ENCODE measurements around the gene GRIFIN.
A peak's percentile ranks its signal among the peaks of the same experiment; 100 is the strongest.

Gene GRIFIN

DNA sequence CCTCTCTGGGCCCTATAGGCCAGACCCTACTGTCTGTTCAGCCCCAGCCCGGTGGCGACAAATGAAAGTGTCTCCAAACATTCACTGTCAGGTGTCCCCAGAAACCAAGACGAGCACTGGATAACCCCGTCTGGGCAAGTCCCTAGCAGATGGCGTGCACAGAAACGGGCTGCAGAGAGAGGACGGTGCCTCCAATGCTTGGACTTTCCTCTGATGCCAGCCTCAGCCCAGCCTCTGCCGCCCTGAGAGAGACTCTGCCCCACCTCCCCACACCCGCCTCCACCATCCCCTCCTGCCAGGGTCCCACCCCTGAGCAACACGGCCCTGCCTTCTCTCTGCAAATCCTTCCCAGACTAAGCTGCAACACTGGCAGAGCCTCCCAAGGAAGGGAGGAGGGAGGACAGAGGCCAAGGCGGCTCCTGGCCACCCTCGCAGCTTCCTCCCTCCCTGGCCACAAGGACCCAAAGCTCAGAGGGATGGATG lies 36.0 kb upstream of the GRIFIN start:
- no peak for DNase-seq

DNA sequence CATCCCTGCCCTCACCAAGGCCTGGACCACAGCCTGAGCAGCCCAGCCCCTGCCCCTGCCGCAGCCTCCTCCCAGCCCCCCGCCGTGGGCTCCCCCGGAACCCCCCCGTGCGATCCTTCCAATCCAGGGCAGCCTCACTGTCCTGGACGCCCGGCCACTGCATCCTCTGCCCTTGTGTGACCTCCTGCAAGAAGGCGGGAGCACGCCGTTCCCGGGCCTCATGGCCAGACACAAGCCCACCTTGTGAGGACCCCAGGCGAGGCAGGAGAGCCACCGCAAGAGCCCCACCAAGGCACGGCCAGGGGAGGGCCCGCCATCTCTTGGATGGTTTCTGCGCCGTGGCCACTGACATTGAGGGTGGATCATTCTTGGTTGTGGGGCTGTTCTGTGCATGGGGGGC lies 35.6 kb upstream of the GRIFIN start:
- DNase-seq: no peak

DNA sequence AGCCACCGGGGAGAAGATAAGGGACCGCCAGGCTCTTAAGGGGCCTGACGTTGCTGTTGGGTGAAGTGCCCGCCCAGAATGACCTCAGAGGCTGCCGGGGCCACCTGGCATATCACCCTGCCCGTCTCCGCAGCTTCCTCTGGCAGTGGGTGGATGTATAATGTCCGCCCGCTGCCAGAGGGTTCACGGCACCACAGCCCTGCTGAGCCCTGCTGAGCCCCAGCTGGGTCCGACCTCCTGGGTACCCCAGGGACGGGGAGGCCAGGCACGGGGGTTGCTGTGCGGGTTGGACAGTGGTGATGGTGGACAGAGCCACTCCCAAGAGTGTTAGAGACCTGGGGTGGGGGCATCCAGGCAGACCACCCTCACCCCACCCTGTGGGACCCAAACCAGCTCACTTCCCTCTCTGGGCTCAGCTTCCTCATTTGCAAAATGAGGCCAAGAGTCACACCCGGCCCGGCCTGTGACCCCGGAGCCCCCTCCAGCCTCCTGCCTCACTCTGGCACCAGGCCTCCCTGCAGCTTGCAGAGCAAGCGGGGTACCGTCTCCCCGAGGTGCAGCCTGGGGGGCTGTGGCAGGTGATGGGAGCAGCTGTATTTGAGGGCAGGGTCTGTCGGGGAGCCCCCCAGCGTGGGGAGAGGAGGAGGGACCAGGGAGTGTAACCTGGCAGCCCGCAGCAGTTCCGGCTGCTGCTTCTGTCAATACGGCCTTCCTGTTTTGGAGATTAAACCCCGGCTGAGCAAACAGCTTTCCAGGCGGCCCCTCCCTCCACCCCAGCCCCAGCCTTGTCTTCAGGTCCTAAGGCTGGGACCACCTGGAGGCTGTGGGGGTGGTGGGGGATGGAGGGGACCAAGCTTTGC lies 34.9 kb upstream of the GRIFIN start:
- no peak for DNase-seq

DNA sequence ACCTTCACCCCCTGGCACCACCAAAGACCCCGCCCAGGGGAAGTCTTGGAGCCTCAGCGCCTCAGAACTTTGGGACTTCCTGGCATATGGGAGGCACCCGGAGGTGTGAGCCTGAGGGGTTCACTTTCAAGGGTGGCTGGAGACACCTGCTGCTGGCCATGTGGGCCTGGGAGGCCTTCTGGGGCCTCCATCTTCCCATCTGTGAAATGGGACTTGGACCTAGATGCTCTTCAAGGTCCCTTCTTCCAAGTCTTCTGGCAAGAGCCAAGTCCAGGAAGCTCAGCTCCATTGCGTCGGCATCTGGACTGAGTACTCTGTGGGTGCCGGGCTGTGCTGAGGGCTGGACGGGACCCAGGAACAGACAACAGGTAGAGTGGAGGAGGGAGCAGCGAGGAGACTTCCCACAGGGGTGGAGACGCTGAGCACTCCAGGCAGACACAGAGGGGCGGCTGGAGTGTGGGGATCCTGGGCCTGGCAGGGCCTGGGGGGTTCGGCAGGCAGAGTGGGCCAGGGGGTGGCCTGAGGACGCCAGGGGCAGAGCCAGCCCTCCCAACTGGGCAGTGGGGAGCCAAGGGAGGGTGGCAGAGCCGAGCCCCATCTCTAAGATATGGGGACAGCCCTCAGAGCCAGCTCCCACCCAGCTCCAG lies 34.1 kb upstream of the GRIFIN start:
- no peak for DNase-seq

DNA sequence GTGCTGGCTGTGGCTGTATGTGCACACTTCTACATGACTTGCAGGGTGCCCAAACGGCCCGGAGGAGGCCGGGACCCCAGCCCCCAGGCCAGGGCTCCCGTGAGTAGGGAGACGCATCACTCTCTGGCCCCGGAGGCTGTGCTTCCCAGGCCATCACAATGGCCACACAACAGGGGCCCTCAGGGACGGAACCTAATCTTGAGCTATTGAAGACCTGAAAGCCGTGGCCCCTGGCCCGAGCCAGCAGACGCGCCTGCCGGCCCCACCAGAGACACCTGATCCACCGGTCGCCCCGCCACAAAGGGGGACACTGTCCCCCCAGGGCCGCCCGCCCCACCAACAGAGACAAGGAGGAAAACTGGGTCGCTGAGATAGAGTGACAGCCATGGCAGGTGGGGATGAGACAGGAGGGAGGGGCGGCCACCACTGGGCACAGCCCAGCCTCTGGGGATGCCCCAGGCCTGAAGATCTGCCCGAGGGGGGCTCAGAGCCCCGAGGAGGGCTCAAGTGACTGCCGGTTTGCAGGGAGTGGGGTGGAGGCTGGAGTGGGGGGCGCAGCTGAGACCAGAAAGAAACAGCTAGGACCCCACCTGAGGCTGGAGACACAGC lies 33.2 kb upstream of the GRIFIN start:
- DNase-seq: no peak

DNA sequence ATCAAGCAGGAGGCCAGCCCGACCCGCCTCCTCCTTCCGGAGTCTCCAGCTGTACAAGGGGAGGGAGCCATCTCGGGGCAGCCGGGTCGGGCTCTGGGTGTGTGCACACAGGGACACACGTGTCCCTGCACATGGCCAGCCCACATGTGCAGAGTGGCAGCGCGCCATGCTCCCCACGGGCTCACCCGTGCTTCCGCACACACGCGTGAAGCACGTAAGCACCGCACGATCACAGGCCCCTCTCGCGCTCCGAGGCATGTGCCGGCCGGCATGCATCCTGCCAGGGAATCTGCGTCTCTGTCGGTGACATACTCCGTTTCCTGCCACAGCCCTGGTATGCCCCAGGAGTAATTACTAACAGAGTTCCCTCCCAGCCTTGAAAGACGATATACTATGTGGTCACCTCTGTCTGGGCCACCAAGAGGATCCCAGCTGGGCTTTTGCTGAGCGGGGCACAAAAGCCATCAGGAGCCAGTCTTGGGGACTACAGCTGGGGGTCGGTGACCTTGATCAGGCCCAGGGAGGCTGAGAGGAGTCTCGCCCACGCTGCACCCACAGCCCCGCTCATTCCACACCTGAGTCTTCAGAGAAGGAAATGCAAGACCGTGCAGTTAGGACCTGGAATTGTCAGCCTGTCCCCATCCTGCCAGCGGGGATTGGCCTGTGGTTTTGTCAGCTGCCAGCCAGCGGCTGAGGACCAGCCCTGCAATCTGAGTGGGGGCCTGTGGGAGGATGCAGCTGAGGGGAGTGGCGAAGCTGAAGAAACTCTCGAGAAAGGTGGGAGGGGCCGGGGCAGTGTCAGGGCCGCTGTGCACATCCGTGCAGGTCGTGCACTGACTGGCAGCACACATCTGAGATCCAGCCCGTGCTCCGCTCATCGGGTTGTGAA lies 32.4 kb upstream of the GRIFIN start:
- peak; percentile 79 for DNase-seq

DNA sequence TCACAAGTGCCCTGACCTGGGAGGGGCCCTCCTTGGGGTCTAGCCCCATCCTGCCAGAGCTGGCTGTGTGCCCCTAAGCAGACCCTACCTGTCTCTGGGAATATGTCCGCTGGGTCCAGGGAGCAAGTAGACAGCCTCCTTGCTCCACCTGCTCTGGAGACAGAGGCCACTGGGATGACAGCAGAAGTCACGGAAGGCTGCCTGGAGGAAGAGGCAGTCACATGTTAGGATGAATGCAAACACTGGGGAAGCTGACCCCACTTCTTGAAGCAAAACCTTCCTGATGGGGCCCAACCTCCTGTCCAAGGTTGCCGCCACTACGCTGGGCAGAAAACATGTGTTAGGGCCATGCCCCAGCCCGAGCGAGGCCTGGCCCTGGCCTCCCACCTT lies 31.7 kb upstream of the GRIFIN start:
- DNase-seq: no peak

DNA sequence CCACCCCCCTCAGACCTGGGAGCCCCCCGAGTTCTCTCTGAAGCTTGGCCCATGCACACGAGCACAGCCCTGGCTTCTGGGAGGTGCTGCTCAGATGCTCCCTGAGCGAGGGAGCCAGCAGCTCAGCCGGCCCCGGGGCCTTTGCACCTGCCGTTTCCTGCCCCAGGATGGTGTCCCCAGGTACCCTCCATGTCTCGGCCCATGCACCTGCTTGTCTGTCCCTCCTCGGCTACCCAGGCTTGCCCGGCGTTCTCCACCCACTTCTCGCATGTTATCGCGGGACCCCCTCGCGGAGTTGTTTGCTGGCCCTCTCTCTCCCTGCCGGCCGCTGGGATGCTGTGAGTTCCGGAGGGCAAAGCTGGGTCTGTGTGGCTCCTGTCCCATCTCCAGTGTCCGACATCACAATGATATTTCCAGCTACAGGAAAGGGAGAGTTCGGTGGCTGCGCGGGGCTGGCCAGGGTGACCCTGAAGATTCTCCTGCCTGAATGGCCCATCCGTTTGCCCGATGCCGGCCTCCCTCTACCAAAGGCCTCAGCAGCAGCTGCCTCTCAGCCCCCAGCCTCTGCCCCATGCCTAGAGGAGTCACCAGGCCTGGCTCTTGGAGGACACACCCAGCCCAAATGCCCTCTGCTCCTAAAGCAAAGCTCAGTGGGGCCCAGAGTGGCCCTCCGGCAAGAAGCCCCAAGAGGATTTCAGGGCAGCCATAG lies 31.2 kb upstream of the GRIFIN start:
- DNase-seq: no peak

DNA sequence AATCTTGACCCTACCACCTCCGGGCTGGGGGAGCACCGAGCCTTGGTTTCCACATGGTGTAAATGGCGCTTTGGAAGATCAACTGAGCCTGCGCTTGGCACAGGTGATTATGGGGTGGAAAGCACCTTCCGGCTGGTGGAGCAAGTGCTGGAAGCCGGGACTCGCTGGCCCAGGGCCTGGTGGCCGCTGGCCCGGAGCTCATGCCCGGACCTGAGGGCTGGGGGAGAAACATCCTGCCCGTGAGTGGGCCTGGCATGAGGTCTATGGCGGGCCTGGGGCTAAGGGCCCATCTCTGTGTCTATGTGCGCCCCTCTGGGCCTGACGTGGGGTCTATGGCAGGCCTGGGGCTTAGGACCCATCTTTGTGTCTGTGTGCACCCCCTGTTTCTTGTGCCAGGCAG lies 29.2 kb upstream of the GRIFIN start:
- DNase-seq: no peak

DNA sequence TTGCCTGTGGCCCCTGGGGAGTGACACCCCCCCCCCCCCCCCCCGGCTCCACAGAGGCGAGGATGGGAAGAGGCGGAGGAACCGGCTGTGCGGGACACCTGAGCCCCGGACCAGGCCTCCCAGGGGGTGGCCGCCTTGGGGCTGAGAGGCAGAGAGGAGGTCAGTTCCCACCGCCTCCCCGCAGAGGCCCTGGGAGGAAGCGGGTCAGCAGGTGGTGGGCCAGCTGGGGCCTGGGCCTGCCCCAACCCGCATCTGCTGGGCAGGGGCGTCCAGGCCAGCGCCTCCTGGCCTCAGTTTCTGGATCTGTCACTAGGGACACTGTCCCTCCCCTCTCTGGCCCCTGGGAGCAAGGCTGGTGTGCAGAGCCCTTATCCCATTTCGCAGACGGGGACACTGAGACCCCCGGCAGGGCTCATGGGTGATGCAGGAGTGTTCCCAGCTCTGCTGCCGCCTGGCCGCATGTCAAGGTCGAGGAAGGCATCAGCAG lies 28.7 kb upstream of the GRIFIN start:
- DNase-seq: no peak

DNA sequence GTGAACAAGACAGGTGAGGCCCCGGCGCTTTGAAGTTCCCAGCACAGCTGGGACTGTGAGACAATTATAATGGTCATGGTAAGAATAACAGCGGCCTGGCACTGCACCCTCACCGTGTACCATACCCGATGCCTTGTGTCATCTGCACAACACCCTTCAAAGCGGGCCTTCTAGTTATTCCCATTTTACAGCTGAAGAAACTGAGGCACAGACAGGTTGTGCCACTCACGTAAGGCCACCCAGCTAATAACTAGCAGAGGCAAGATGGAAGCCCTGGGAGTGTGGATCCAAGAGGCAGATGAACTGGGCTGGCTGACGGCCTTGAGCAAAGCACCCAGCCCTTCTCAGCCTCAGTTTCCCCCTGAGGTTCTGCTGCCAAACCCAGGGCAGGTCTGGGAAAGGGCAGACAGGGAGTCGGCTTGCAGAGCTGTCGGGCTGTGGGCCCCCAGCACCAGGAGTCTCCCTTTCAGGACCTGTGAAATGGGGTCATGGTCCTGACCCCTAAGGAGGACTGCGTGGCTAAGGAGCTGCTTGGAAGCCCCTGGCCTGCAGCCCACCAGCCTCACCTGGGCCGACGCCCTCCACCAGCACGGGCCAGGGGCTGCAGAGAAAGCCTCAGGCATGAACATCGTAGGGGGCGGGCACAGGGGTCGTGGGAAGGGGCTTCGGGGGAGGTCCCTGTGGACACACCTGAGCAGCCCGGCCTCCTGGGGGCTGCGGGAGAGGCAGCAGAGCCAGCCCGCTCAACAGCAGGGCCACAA lies 28.1 kb upstream of the GRIFIN start:
- DNase-seq: no peak

DNA sequence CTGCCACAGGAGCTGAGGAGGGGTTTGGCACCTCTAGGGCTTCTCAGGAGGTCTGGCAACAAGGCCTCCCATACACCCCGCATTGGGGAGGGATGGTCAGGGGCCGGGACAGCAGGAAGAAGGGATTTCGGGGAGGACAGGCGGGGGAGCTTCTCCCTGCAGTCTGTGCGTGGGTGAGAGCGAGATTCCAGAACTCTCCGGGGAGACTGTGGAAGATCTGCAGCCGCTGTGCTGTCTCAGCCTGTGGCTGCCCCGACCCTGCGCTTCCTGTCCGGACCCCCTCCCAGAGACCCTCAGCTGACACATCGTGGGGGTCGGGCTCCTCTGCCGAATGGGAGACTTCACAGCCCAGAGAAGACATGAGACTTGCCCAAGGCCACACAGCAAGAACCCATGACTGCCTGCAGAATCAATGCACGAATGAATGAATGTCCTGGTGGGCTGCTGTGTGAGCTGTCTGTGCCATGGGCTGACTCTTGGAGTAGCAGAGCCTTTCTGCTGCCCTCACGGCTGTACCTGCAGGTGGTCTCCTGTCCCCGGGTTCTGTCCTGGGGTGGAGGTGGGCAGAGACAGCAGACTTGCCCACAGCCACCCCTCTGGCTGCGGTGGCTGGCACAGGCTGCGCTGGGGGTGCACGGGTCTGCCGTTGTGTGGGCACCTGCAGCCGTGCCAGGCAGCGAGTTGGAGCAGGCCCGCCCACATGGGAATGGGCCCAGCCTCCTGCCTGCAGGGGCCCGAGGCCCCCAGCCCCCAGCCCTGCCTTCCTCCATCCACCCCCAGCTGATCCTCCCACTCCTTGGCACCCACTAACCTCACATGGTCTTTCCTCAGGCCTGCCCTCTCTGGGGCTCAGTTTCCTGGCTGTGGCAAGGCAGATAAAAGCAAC lies 27.1 kb upstream of the GRIFIN start:
- no peak for DNase-seq

DNA sequence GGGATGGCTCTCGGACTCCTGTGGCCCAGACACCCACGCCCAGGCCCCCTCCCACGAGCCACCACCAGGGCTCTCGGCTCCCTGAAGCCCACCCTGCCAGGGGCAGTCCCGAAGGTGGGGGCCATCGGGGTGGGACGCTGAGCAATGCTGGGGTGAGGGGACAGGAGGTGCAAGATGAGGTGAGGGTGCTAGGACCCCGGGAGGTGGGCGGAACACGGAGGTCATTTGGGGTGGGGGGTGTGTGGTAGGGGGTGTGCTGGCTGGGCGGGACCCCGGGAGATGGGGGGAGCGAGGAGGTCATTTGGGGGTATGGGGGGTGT lies 26.4 kb upstream of the GRIFIN start:
- DNase-seq: no peak

DNA sequence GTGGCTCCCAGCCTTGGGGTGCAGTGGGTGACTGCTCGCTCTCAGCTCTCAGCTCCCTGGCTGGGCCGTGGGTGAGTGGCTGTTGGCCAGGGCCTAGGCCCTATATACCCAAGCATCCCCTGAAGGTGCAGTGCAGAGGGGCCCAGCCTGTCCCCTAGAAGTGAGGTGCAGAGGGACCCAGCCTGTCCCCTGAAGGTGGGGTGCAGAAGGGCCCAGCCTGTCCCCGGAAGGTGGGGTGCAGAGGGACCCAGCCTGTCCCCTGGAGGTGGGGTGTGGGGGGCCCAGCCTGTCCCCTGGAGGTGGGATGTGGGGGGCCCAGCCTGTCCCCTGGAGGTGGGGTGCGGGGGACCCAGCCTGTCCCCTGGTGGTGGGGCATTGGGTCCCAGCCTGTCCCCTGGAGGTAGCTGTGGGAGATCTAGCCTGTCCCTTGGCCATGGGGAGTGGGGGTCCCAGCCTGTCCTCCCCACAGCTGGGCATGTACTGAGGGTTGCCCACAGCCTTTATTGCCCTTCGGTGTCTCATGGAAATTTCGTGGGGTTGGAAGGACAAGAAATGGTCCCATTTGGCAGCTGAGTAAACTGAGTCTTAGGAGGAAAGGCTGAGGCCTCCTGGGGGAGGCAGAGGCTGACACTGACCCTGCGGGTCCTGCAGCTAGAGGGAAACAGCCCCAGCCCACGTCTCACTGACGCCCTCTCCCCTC lies 25.9 kb upstream of the GRIFIN start:
- DNase-seq: no peak

DNA sequence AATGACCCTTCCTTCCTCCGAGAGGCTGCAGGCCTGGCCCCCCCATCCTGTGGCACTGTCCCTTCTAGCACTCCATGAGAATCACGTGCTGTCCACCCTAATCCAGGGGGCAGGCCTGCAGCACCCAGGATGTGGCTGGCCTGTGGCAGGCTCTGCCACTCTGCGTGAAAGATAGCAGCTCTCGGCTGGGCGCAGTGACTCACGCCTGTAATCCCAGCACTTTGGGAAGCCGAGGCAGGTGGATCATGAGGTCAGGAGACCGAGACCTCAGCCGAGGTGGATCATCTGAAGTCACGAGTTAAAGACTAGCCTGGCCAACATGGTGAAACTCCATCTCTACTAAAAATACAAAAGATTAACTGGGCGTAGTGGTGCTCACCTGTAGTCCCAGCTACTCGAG lies 24.5 kb upstream of the GRIFIN start:
- no peak for DNase-seq

DNA sequence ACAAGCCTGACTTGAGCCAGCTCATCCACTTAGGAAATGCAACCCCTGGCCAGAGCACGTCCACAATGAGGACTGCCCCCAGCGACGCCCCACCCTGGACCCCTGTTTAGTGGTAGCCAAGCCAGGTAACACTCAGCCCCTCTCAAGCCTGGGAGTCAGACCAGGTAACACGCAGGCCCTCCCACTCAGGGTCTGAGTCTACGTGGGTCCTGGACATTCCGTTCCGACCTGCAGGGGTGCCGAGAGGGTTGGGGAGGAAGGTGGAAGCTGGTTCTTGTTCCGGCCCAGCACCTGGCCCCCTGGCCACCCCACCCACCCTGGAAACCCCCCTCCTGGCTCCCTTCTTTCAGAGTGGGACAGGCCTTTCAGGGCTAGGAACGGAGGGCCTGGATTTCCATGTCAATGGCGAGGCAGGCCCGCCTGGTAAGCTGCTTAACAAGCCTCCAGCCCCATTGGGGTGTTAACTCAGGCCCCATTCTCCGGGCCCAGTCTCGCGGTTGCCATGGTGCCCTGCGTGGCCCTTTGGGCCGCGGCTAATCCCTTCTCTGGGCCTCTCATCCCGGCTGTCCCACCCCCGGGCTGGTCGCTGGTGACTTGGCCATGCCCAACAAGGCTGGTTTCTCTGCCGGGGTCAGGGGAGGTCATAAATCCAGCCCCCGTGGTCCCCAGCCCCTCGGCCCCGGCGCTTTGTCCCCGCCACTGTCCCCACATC lies 23.7 kb upstream of the GRIFIN start:
- DNase-seq: no peak

DNA sequence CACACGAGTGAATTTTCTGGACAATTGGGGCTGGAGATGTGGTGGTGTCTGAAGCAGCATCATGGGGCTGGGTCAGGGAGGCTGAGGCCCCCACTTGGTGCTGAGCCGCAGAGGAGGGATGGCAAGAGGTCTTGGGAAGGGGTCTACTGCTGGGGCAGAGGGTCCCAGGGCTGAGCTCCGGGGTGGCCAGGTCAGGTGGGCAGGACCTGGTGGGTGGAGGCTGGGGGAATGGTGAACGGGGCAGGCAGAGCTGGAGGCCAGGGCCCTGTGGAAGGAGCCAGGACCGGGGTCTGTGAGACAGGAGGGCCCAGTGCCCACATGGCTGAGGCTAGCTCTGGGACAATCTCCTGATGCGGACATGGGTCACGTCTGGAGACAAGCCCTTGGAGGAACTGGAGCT lies 23.0 kb upstream of the GRIFIN start:
- no peak for DNase-seq

DNA sequence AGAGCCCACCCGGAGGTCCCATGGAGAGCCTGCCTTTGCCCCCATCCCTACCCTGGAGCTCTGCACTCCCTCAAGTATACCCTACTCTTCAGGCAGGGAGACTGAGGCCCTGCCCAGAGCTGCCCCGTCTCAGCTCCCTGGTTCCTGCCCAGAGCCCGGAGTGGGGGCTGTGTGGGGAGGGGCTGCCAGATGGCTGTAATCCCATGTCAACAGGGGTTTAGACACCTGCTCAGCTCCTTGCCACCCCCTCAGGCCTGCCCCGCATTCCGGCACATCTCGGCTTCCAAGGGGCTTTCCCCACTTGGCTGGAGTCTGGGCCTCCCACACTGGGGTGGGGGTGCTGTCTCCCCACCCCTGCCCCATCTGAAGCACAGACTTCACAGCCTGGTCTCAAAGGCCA lies 22.5 kb upstream of the GRIFIN start:
- no peak for DNase-seq
